GM12872 (cell line): Measurements from ENCODE around the gene BOK.

Experiments used
- CTCF ChIP-seq: IDR thresholded peaks from 3 replicates; pipeline ENCODE4 v1.5.1; 2011; ENCODE audit warnings: low read depth, mild to moderate bottlenecking, low read length, moderate library complexity; ENCODE audit not compliant: insufficient read depth

The BOK gene

GRCh38 chr2:241567776-241568175 is 9.2 kb downstream of the BOK start:
- TF ChIP-seq CTCF = no peak

- TF ChIP-seq CTCF = no peak
These were observed 10.2 kb downstream of the BOK start for GRCh38 chr2:241568726-241569125.

- TF ChIP-seq CTCF = no peak
These were observed 11.3 kb downstream of the BOK start for GRCh38 chr2:241569831-241570281.

- TF ChIP-seq CTCF = no peak
These were observed 12.5 kb downstream of the BOK start for GRCh38 chr2:241570961-241571581.

- no peak for TF ChIP-seq CTCF
These were observed 13.5 kb downstream of the BOK start for GRCh38 chr2:241571821-241572620.

- no peak for TF ChIP-seq CTCF
These were observed 15.2 kb downstream of the BOK start for GRCh38 chr2:241573741-241574140.

GRCh38 chr2:241574911-241575623 is 16.5 kb downstream of the BOK start:
- no peak for TF ChIP-seq CTCF
